ENCODE measurements around the gene KRT74. TPM values are rescaled to one million over a fixed set of nuclear protein-coding genes. Genes with fewer than 3 reads are reported as not detected.

Gene KRT74
- total and polyA plus RNA-seq, 12 donors = 0.62 TPM; not detected in 11

- DNase-seq = no peak
- 79 to 83% methylated on average over 3 of the region's 3 CpGs for WGBS, 2 donors
- Histone ChIP-seq H3K36me3 (no peaks in the 10 kb centered on the region), H3K9me3 (no peaks in the 10 kb centered on the region), H3K4me1 (peaks cover 0 to 4% (median 0%) of the 10 kb centered on the region in 9 donors), H3K27ac (no peak overlapping the region), H3K27me3 (peaks cover 9 to 80% (median 71%) of the 10 kb centered on the region in 7 donors), H3K4me3 (no peak overlapping the region)
- no peak for TF ChIP-seq CTCF (IDR thresholded peaks at IDR 0.05)
- intact Hi-C loops (cut with DNase I) = no loop called here
- ATAC-seq = no peak
These were observed 32.5 kb upstream of the KRT74 start for GRCh38 chr12:52606096-52606495.

- 78 to 83% methylated on average over 1 of the region's 1 CpG for WGBS, 2 donors
- no peaks in the 10 kb centered on the region for H3K36me3 ChIP-seq
- H3K9me3 ChIP-seq = no peaks in the 10 kb centered on the region
- ATAC-seq = no peak
- intact Hi-C loops (cut with DNase I) = no loop called here
- no peak for TF ChIP-seq CTCF (IDR thresholded peaks at IDR 0.05)
- H3K27me3 ChIP-seq = peaks cover 14 to 80% (median 71%) of the 10 kb centered on the region in 7 donors
- no peak overlapping the region for H3K27ac ChIP-seq
- H3K4me3 ChIP-seq = no peak overlapping the region
- H3K4me1 ChIP-seq = peaks cover 0 to 4% (median 0%) of the 10 kb centered on the region in 9 donors
- DNase-seq = no peak
These were observed 31.9 kb upstream of the KRT74 start for GRCh38 chr12:52605542-52605941.

GRCh38 chr12:52604859-52605258, 31.2 kb upstream of the KRT74 start:
- no peaks in the 10 kb centered on the region for H3K36me3 ChIP-seq
- H3K27me3 ChIP-seq = peaks cover 16 to 79% (median 71%) of the 10 kb centered on the region in 7 donors
- no peak for TF ChIP-seq CTCF (IDR thresholded peaks at IDR 0.05)

GRCh38 chr12:52603314-52603713, 29.7 kb upstream of the KRT74 start:
- no peak for ATAC-seq
- Histone ChIP-seq H3K36me3 (no peaks in the 10 kb centered on the region), H3K4me3 (no peak overlapping the region), H3K27ac (no peak overlapping the region), H3K4me1 (peaks cover 0 to 4% (median 0%) of the 10 kb centered on the region in 9 donors), H3K27me3 (peaks cover 16 to 78% (median 69%) of the 10 kb centered on the region in 7 donors), H3K9me3 (no peaks in the 10 kb centered on the region)
- TF ChIP-seq CTCF (IDR thresholded peaks at IDR 0.05) = no peak
- WGBS, 2 donors = 86 to 88% methylated on average over 2 of the region's 2 CpGs
- intact Hi-C loops (cut with DNase I) = no loop called here
- DNase-seq = no peak

More at GRCh38 chr12:52604859-52605258, 31.2 kb upstream of the KRT74 start:
- no peak overlapping the region for H3K27ac ChIP-seq
- no peak for ATAC-seq
- DNase-seq = no peak
- no peaks in the 10 kb centered on the region for H3K9me3 ChIP-seq
- intact Hi-C loops (cut with DNase I) = no loop called here
- peaks cover 0 to 4% (median 0%) of the 10 kb centered on the region in 9 donors for H3K4me1 ChIP-seq
- no peak overlapping the region for H3K4me3 ChIP-seq

Data from heart right ventricle (tissue), 16 donors.